Measurements from ENCODE around the gene PRRC2A.
A peak's percentile ranks its signal among the peaks of the same experiment; 100 is the strongest.

Gene PRRC2A

GRCh38 chr6:31663126-31663960, 42.8 kb downstream of the PRRC2A start:
- Histone ChIP-seq H3K27ac (ENCODE audit: low read length) (peak overlapping the region; percentile 97), H3K36me3 (ENCODE audit: control insufficient read depth in 2 of 2, insufficient read depth in 2 of 2, low read length in 2 of 2) (peaks cover 10 to 19% of the 10 kb centered on the region in 2 donors), H3K4me1 (ENCODE audit: control insufficient read depth, insufficient read depth, low read length) (peaks cover 63% of the 10 kb centered on the region), H3K9me3 (ENCODE audit: control insufficient read depth in 2 of 2, low read length in 2 of 2) (no peaks in the 10 kb centered on the region), H3K27me3 (ENCODE audit: control insufficient read depth in 1 of 2, insufficient read depth in 2 of 2, low read length in 2 of 2) (no peaks in the 10 kb centered on the region), H3K4me3 (ENCODE audit: low read length in 2 of 2) (peak overlapping the region; percentile 83 to 95), H3K9ac (ENCODE audit: low read length in 2 of 2) (peak overlapping the region; percentile 94 to 95)

GRCh38 chr6:31663961-31664789, 43.7 kb downstream of the PRRC2A start:
- Histone ChIP-seq H3K4me1 (ENCODE audit: control insufficient read depth, insufficient read depth, low read length) (peaks cover 58% of the 10 kb centered on the region), H3K27ac (ENCODE audit: low read length) (peak overlapping the region; percentile 97), H3K27me3 (ENCODE audit: control insufficient read depth in 1 of 2, insufficient read depth in 2 of 2, low read length in 2 of 2) (no peaks in the 10 kb centered on the region), H3K9ac (ENCODE audit: low read length in 2 of 2) (peak overlapping the region; percentile 94 to 95), H3K36me3 (ENCODE audit: control insufficient read depth in 2 of 2, insufficient read depth in 2 of 2, low read length in 2 of 2) (peaks cover 18 to 27% of the 10 kb centered on the region in 2 donors), H3K9me3 (ENCODE audit: control insufficient read depth in 2 of 2, low read length in 2 of 2) (no peaks in the 10 kb centered on the region), H3K4me3 (ENCODE audit: low read length in 2 of 2) (peak overlapping the region; percentile 83 to 95)

GRCh38 chr6:31664790-31665500, 44.4 kb downstream of the PRRC2A start, which contains the start of gene GPANK1:
TSS of gene GPANK1 (minus strand) at chr6:31664997. CDS start at chr6:31664478, 519 bp downstream.
- Histone ChIP-seq H3K36me3 (ENCODE audit: control insufficient read depth in 2 of 2, insufficient read depth in 2 of 2, low read length in 2 of 2) (peaks cover 22 to 34% of the 10 kb centered on the region in 2 donors), H3K9ac (ENCODE audit: low read length in 2 of 2) (peak within 1 kb of the TSS; percentile 94 to 95), H3K27me3 (ENCODE audit: control insufficient read depth in 1 of 2, insufficient read depth in 2 of 2, low read length in 2 of 2) (no peaks in the 10 kb centered on the region), H3K4me3 (ENCODE audit: low read length in 2 of 2) (peak within 1 kb of the TSS; percentile 83 to 95), H3K9me3 (ENCODE audit: control insufficient read depth in 2 of 2, low read length in 2 of 2) (no peaks in the 10 kb centered on the region), H3K27ac (ENCODE audit: low read length) (peak within 1 kb of the TSS; percentile 97), H3K4me1 (ENCODE audit: control insufficient read depth, insufficient read depth, low read length) (peaks cover 50% of the 10 kb centered on the region)

- Histone ChIP-seq H3K27me3 (ENCODE audit: control insufficient read depth in 1 of 2, insufficient read depth in 2 of 2, low read length in 2 of 2) (no peaks in the 10 kb centered on the region), H3K27ac (ENCODE audit: low read length) (peak within 1 kb of the TSS; percentile 97), H3K9me3 (ENCODE audit: control insufficient read depth in 2 of 2, low read length in 2 of 2) (no peaks in the 10 kb centered on the region), H3K4me1 (ENCODE audit: control insufficient read depth, insufficient read depth, low read length) (peaks cover 46% of the 10 kb centered on the region), H3K9ac (ENCODE audit: low read length in 2 of 2) (peak within 1 kb of the TSS; percentile 94 to 95), H3K36me3 (ENCODE audit: control insufficient read depth in 2 of 2, insufficient read depth in 2 of 2, low read length in 2 of 2) (peaks cover 28 to 42% of the 10 kb centered on the region in 2 donors), H3K4me3 (ENCODE audit: low read length in 2 of 2) (peak within 1 kb of the TSS; percentile 93 to 95)
Observed at GRCh38 chr6:31665501-31666336, 45.2 kb downstream of the PRRC2A start, which contains the start of gene CSNK2B. TSS of gene CSNK2B (plus strand) at chr6:31666080. CDS start at chr6:31666832, 752 bp downstream.

- H3K36me3 ChIP-seq (ENCODE audit: control insufficient read depth in 2 of 2, insufficient read depth in 2 of 2, low read length in 2 of 2): peaks cover 34 to 49% of the 10 kb centered on the region in 2 donors
- H3K27ac ChIP-seq (ENCODE audit: low read length): peak overlapping the region; percentile 97
- no peaks in the 10 kb centered on the region for H3K9me3 ChIP-seq (ENCODE audit: control insufficient read depth in 2 of 2, low read length in 2 of 2)
- H3K27me3 ChIP-seq (ENCODE audit: control insufficient read depth in 1 of 2, insufficient read depth in 2 of 2, low read length in 2 of 2): no peaks in the 10 kb centered on the region
- H3K4me1 ChIP-seq (ENCODE audit: control insufficient read depth, insufficient read depth, low read length): peaks cover 40% of the 10 kb centered on the region
- peak overlapping the region; percentile 94 to 95 for H3K9ac ChIP-seq (ENCODE audit: low read length in 2 of 2)
- peak overlapping the region; percentile 93 to 95 for H3K4me3 ChIP-seq (ENCODE audit: low read length in 2 of 2)
Observed at GRCh38 chr6:31666337-31666965, 45.9 kb downstream of the PRRC2A start.

GRCh38 chr6:31669676-31670075, 49.2 kb downstream of the PRRC2A start, which contains the start of gene LY6G5B:
TSS of gene LY6G5B (plus strand) at chr6:31669976. CDS start at chr6:31670951, 975 bp downstream.
- Histone ChIP-seq H3K9me3 (ENCODE audit: control insufficient read depth in 2 of 2, low read length in 2 of 2) (no peaks in the 10 kb centered on the region), H3K27ac (ENCODE audit: low read length) (no peak within 1 kb of the TSS), H3K4me3 (ENCODE audit: low read length in 2 of 2) (no peak within 1 kb of the TSS), H3K9ac (ENCODE audit: low read length in 2 of 2) (no peak within 1 kb of the TSS), H3K36me3 (ENCODE audit: control insufficient read depth in 2 of 2, insufficient read depth in 2 of 2, low read length in 2 of 2) (peaks cover 47 to 53% of the 10 kb centered on the region in 2 donors), H3K4me1 (ENCODE audit: control insufficient read depth, insufficient read depth, low read length) (peaks cover 18% of the 10 kb centered on the region), H3K27me3 (ENCODE audit: control insufficient read depth in 1 of 2, insufficient read depth in 2 of 2, low read length in 2 of 2) (no peaks in the 10 kb centered on the region)

- peaks cover 12 to 13% of the 10 kb centered on the region in 2 donors for H3K36me3 ChIP-seq (ENCODE audit: control insufficient read depth in 2 of 2, insufficient read depth in 2 of 2, low read length in 2 of 2)
- H3K4me1 ChIP-seq (ENCODE audit: control insufficient read depth, insufficient read depth, low read length): peaks cover 14% of the 10 kb centered on the region
- H3K4me3 ChIP-seq (ENCODE audit: low read length in 2 of 2): no peak overlapping the region
- H3K9me3 ChIP-seq (ENCODE audit: control insufficient read depth in 2 of 2, low read length in 2 of 2): no peaks in the 10 kb centered on the region
- no peaks in the 10 kb centered on the region for H3K27me3 ChIP-seq (ENCODE audit: control insufficient read depth in 1 of 2, insufficient read depth in 2 of 2, low read length in 2 of 2)
- no peak overlapping the region for H3K27ac ChIP-seq (ENCODE audit: low read length)
- H3K9ac ChIP-seq (ENCODE audit: low read length in 2 of 2): peak overlapping the region; percentile 21 to 25
Observed at GRCh38 chr6:31676322-31676903, 55.9 kb downstream of the PRRC2A start.

- Histone ChIP-seq H3K4me3 (ENCODE audit: low read length in 2 of 2) (no peak overlapping the region), H3K27me3 (ENCODE audit: control insufficient read depth in 1 of 2, insufficient read depth in 2 of 2, low read length in 2 of 2) (no peaks in the 10 kb centered on the region), H3K27ac (ENCODE audit: low read length) (no peak overlapping the region), H3K9ac (ENCODE audit: low read length in 2 of 2) (peak overlapping the region; percentile 21 to 25), H3K9me3 (ENCODE audit: control insufficient read depth in 2 of 2, low read length in 2 of 2) (no peaks in the 10 kb centered on the region), H3K36me3 (ENCODE audit: control insufficient read depth in 2 of 2, insufficient read depth in 2 of 2, low read length in 2 of 2) (peaks cover 7 to 9% of the 10 kb centered on the region in 2 donors), H3K4me1 (ENCODE audit: control insufficient read depth, insufficient read depth, low read length) (peaks cover 17% of the 10 kb centered on the region)
Observed at GRCh38 chr6:31676904-31677303, 56.4 kb downstream of the PRRC2A start.

GRCh38 chr6:31677955-31678354, 57.4 kb downstream of the PRRC2A start:
- Histone ChIP-seq H3K9me3 (ENCODE audit: control insufficient read depth in 2 of 2, low read length in 2 of 2) (no peaks in the 10 kb centered on the region), H3K36me3 (ENCODE audit: control insufficient read depth in 2 of 2, insufficient read depth in 2 of 2, low read length in 2 of 2) (peaks cover 2 to 3% of the 10 kb centered on the region in 2 donors), H3K9ac (ENCODE audit: low read length in 2 of 2) (no peak overlapping the region), H3K4me3 (ENCODE audit: low read length in 2 of 2) (no peak overlapping the region), H3K4me1 (ENCODE audit: control insufficient read depth, insufficient read depth, low read length) (peaks cover 17% of the 10 kb centered on the region), H3K27me3 (ENCODE audit: control insufficient read depth in 1 of 2, insufficient read depth in 2 of 2, low read length in 2 of 2) (no peaks in the 10 kb centered on the region), H3K27ac (ENCODE audit: low read length) (no peak overlapping the region)

Data from stomach smooth muscle (tissue), 2 donors.